ENCODE results near the gene AGAP2. TPM values are rescaled to one million over a fixed set of nuclear protein-coding genes. Genes with fewer than 3 reads are reported as not detected.

Gene AGAP2
- total and polyA plus RNA-seq, 2 of the 13 experiments (the other 11 are each of a cell fraction or from before 2014, with no cell fraction given): 0.38 to 0.45 TPM

DNA sequence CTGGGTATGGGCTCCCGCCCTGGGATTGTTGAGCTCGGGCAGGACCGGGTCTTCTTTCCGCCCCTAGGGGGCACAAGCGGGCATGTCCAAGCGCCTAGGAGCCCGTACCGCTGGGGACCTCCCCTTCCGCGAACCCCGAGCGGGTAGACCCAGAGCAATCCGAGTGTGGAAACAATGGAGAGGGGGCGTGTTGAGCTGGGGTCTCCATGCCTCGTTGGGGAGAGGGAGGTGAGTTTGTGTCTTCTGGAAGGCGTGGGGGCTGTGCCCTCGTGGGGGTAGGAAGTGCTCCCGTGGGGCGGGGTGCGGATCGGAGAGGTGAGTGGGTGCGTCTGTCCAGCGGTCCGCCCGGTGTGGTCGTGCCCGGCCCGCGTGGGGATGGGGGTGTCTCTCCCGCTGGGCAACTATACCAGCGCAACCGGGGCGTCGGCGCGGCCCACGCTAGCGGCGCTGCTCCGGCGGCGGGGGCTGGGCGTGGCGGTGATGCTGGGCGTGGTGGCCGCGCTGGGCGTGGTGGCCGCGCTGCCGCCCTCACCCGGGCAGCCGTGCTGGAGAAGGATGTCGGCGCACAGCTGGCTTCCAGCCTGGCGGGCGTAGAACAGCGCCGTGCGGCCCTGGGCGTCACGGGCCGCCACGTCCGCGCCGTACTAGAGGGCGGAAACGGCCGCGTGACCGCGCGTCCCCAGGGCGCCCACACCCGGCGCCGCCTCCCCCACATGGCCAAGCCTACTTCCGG is 12.2 kb downstream of the AGAP2 start (continued):
- TF ChIP-seq SPEN (CRISPR knock-in tag; IDR thresholded peaks at IDR 0.05; ENCODE audit: low read depth): peak; percentile 29; the same call in 1 of the 2 replicates
- TF ChIP-seq TAF15 (IDR thresholded peaks at IDR 0.05; ENCODE audit: low read depth, low read length, poor library complexity, severe bottlenecking): no peak
- TF ChIP-seq HOMEZ (CRISPR knock-in tag; IDR thresholded peaks at IDR 0.05; ENCODE audit: low read depth): 0 out of 2 replicates have a peak, but pooled peaks have one; percentile 34
- peak; percentile 32; the same call in 2 of the 3 replicates for TF ChIP-seq MXI1 (IDR thresholded peaks at IDR 0.05; ENCODE audit: borderline replicate concordance, low read depth, low read length)
- 0 out of 2 replicates have a peak, but pooled peaks have one; percentile 43 for TF ChIP-seq TOPORS (CRISPR knock-in tag; IDR thresholded peaks at IDR 0.05)
- no peak for TF ChIP-seq ZNF558 (CRISPR knock-in tag; IDR thresholded peaks at IDR 0.05; ENCODE audit: borderline replicate concordance)
- no peak for TF ChIP-seq ZNF775 (CRISPR knock-in tag; IDR thresholded peaks at IDR 0.05; ENCODE audit: borderline replicate concordance)
- TF ChIP-seq ZNF180 (CRISPR knock-in tag; IDR thresholded peaks at IDR 0.05; ENCODE audit: borderline replicate concordance, low read depth): no peak
- TF ChIP-seq PHF8 (CRISPR knock-in tag; IDR thresholded peaks at IDR 0.05): 0 out of 2 replicates have a peak, but pooled peaks have one; percentile 29
- TF ChIP-seq CC2D1A (CRISPR knock-in tag; IDR thresholded peaks at IDR 0.05): no peak
- peak; percentile 36; the same call in 1 of the 2 replicates for TF ChIP-seq ZFX (CRISPR knock-in tag; IDR thresholded peaks at IDR 0.05; ENCODE audit: low read depth)
- no peak for TF ChIP-seq ZNF30 (CRISPR knock-in tag; IDR thresholded peaks at IDR 0.05)
- 0 out of 2 replicates have a peak, but pooled peaks have one; percentile 25 for TF ChIP-seq SMAD3 (CRISPR knock-in tag; IDR thresholded peaks at IDR 0.05)
- no peak for TF ChIP-seq ZNF780A (CRISPR knock-in tag; IDR thresholded peaks at IDR 0.05)
- TF ChIP-seq KLF6 (CRISPR knock-in tag; IDR thresholded peaks at IDR 0.05): no peak
- no peak for TF ChIP-seq SIN3A (IDR thresholded peaks at IDR 0.05; ENCODE audit: borderline replicate concordance, low read depth, low read length)
- 0 out of 2 replicates have a peak, but pooled peaks have one; percentile 31 for TF ChIP-seq ISL2 (CRISPR knock-in tag; IDR thresholded peaks at IDR 0.05)
- TF ChIP-seq ZNF281 (CRISPR knock-in tag; IDR thresholded peaks at IDR 0.05; ENCODE audit: borderline replicate concordance): no peak
- TF ChIP-seq ZNF800 (CRISPR knock-in tag; IDR thresholded peaks at IDR 0.05): peak; percentile 40; the same call in 1 of the 2 replicates
- TF ChIP-seq HOXA5 (CRISPR knock-in tag; IDR thresholded peaks at IDR 0.05): no peak
- TF ChIP-seq ZNF451 (CRISPR knock-in tag; IDR thresholded peaks at IDR 0.05): 0 out of 2 replicates have a peak, but pooled peaks have one; percentile 41
- TF ChIP-seq ZNF234 (CRISPR knock-in tag; conservative IDR thresholded peaks at IDR 0.05): 0 out of 2 replicates have a peak, but pooled peaks have one; percentile 77
